Activated T-helper 1 cell treated with anti-CD3 and anti-CD28 coated beads, Interleukin-12 subunit alpha, Interleukin-12 subunit beta, Interleukin-2, Interleukin-4 antibody, amounts not matched to agents 30 ng/mL and 10 ng/mL and 1 ng/mL, durations not matched to agents 14 hours and 24 hours and 36 hours (primary cell): Measurements from ENCODE around the gene USP47. TPM values are rescaled to one million over a fixed set of nuclear protein-coding genes. Genes with fewer than 3 reads are reported as not detected.

Experiments
- DNase-seq: peaks from one replicate; pipeline ENCODE4 v3.0.0; 2021; ENCODE audit warnings: low spot score
- H3K27ac Mint-ChIP-seq: one replicate; pipeline ENCODE4 v1.8.0; 2021; ENCODE audit warnings: mild to moderate bottlenecking, mixed read lengths
- H3K27me3 Mint-ChIP-seq: one replicate; pipeline ENCODE4 v1.8.0; 2022; ENCODE audit warnings: mild to moderate bottlenecking, moderate library complexity, mixed read lengths; ENCODE audit not compliant: insufficient read depth
- H3K36me3 Mint-ChIP-seq: one replicate; pipeline ENCODE4 v1.8.0; 2021; ENCODE audit warnings: low read depth, mixed read lengths
- H3K4me1 Mint-ChIP-seq: one replicate; pipeline ENCODE4 v1.8.0; 2021; ENCODE audit warnings: low read depth, mixed read lengths
- H3K4me3 Mint-ChIP-seq: one replicate; pipeline ENCODE4 v1.8.0; 2021; ENCODE audit warnings: mild to moderate bottlenecking, moderate library complexity, mixed read lengths
- H3K9me3 Mint-ChIP-seq: one replicate; pipeline ENCODE4 v1.8.0; 2021; ENCODE audit warnings: mixed read lengths
- intact Hi-C: fragments of 100-400 bp; cut with micrococcal nuclease; formaldehyde crosslinking; loops from one replicate; pipeline ENCODE4 v1.15.1; 2024
- total RNA-seq: library from RNA; stranded (reverse); gene quantifications from 2 replicates; pipeline ENCODE4 v1.2.3, GENCODE V29; 2022

USP47 gene, protein sequence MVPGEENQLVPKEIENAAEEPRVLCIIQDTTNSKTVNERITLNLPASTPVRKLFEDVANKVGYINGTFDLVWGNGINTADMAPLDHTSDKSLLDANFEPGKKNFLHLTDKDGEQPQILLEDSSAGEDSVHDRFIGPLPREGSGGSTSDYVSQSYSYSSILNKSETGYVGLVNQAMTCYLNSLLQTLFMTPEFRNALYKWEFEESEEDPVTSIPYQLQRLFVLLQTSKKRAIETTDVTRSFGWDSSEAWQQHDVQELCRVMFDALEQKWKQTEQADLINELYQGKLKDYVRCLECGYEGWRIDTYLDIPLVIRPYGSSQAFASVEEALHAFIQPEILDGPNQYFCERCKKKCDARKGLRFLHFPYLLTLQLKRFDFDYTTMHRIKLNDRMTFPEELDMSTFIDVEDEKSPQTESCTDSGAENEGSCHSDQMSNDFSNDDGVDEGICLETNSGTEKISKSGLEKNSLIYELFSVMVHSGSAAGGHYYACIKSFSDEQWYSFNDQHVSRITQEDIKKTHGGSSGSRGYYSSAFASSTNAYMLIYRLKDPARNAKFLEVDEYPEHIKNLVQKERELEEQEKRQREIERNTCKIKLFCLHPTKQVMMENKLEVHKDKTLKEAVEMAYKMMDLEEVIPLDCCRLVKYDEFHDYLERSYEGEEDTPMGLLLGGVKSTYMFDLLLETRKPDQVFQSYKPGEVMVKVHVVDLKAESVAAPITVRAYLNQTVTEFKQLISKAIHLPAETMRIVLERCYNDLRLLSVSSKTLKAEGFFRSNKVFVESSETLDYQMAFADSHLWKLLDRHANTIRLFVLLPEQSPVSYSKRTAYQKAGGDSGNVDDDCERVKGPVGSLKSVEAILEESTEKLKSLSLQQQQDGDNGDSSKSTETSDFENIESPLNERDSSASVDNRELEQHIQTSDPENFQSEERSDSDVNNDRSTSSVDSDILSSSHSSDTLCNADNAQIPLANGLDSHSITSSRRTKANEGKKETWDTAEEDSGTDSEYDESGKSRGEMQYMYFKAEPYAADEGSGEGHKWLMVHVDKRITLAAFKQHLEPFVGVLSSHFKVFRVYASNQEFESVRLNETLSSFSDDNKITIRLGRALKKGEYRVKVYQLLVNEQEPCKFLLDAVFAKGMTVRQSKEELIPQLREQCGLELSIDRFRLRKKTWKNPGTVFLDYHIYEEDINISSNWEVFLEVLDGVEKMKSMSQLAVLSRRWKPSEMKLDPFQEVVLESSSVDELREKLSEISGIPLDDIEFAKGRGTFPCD (N-terminal part only)
- 52.0 and 54.8 TPM in 2 replicates for total RNA-seq

DNA sequence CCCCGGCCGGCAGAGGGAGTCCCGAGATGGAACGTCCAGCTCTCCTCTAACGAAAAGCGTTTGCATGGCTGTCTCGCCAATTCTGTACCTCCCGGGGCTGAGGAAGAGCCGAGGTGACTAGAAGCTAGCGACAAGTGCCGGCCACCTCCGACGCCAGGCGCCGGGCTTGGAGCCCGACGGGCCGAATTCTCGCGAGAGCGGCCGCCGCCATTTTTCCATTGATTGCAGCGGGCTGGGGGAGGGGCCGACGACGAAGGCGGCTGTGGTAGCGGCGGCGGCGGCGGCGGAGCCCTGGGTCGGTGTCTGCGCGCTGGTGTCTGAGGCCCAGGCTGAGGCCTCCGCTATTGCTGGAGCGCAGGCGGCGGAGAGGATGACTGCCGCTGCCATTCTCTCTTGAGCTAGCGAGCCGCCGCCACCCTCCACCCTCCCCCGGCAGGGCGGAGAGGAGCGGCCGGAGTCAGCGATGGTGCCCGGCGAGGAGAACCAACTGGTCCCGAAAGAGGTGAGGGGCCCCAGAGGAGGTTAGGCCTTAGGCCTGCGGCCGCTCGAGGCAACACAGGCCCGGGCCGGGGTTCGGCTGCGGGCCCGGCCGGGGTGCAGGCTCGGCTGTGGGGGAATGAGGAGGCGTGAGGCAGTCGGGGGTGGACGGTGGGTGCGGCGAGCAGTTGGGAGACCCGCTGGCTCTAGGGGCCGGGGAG lies at the start of gene USP47:
Gene USP47, plus strand, starts transcription at position 250 of the 698 bp plus-strand sequence. Its CDS starts 214 bp downstream, at position 464.
- peaks cover 2% of the 10 kb centered on the region for H3K36me3 Mint-ChIP-seq
- H3K9me3 Mint-ChIP-seq, result no peaks in the 10 kb centered on the region
- H3K4me1 Mint-ChIP-seq, result peaks cover 1% of the 10 kb centered on the region
- H3K27me3 Mint-ChIP-seq, result peaks cover 8% of the 10 kb centered on the region
- H3K27ac Mint-ChIP-seq, result peak within 1 kb of the TSS; percentile 59
- peak; percentile 90 for DNase-seq
- H3K4me3 Mint-ChIP-seq, result peak within 1 kb of the TSS; percentile 65
- intact Hi-C loops, result loop anchor here (1.0 to 10.0 kb wide), 16 partner anchors 7 to 1827 kb away; partner anchors contain the start of genes AMPD3, BMAL1, BTBD10 and CTR9

DNA sequence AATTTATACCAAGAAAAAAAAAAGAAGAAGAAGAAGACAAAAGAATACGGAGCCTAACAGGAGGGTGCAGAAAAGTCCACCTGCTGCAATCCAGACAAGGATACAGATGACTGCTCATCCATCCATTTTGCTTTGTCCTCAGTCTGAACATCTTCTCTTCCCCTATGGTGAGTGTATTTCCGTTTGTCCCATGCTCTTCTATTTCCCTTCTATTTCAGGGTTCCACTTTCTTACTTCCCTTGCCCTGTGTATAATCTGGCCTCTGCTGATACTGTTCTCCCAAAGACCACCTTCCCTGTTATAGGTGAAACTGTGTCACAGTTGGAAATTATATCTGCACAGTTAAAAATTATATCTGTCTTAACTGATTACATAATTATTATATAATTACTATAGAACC lies 48.7 kb upstream of the USP47 start:
- H3K4me1 Mint-ChIP-seq, result no peaks in the 10 kb centered on the region
- DNase-seq, result no peak
- no peak overlapping the region for H3K27ac Mint-ChIP-seq
- H3K36me3 Mint-ChIP-seq, result no peaks in the 10 kb centered on the region
- H3K27me3 Mint-ChIP-seq, result peaks cover 22% of the 10 kb centered on the region
- H3K4me3 Mint-ChIP-seq, result no peak overlapping the region
- no peaks in the 10 kb centered on the region for H3K9me3 Mint-ChIP-seq
- intact Hi-C loops, result no loop called here

DNA sequence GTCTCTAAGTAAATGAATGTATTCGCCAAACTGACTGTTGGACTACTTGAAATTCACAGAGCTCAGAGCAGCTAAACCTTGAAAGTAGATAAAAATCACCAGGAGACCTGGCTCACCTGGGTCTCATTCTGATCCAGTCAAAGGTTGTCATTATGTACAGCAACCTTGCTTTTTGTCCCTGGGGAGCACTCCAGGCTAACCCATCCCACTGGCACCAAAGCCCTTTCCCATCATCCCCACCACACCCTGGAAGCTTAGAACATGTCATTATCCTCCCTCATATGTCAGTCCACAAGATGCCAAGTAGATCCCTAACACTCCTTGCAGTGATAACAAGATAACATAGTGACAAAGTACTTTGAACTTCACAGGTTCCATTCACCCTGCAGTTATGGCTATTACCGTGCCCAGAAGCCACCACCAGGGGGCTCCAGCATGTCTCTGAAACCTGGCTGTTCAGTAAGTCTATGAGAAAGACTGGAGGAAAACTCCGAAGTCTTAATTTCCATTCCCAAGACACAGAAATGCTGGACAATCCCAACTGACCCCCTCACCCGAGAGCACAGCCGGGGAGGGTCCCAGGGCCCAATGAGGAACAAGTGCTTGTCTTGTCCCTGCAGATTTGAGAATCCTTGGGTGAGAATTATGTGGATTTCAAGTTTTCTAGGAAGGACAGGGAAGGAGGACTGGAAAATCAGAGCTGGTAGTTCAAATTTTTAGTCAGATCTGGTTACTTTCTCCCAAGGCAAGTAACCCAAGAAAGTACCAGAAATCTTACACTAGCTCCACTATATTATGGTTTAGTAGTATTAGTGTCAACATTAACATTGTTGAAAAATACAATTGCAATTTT lies 43.0 kb upstream of the USP47 start:
- Mint-ChIP-seq H3K27ac (no peak overlapping the region), H3K4me3 (no peak overlapping the region), H3K36me3 (no peaks in the 10 kb centered on the region), H3K4me1 (no peaks in the 10 kb centered on the region), H3K9me3 (no peaks in the 10 kb centered on the region), H3K27me3 (peaks cover 18% of the 10 kb centered on the region)
- intact Hi-C loops, result loop anchor here (1.0 to 5.0 kb wide), 4 partner anchors 50 to 245 kb away; no protein-coding TSS in a partner anchor
- DNase-seq, result peak; percentile 30

DNA sequence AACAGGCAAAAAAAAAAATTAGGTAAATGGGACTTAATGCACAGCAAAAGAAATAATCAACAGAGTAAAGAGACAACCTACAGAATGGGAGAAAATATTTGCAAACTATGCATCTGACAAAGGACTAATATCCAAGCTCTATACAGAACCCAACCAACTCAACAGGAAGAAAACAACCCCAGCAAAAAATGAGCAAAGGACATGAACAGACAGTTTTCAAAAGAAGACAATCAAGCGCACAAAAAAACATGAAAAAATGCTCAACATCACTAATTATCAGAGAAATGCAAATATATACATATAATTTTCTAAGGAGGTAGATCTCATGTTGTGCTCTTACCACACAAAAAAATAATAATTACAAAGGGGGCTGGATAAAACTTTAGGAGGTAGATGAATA lies 36.5 kb upstream of the USP47 start:
- DNase-seq, result no peak
- no peaks in the 10 kb centered on the region for H3K9me3 Mint-ChIP-seq
- H3K4me1 Mint-ChIP-seq, result no peaks in the 10 kb centered on the region
- intact Hi-C loops, result no loop called here
- peaks cover 29% of the 10 kb centered on the region for H3K27me3 Mint-ChIP-seq
- no peak overlapping the region for H3K4me3 Mint-ChIP-seq
- H3K36me3 Mint-ChIP-seq, result no peaks in the 10 kb centered on the region
- no peak overlapping the region for H3K27ac Mint-ChIP-seq

DNA sequence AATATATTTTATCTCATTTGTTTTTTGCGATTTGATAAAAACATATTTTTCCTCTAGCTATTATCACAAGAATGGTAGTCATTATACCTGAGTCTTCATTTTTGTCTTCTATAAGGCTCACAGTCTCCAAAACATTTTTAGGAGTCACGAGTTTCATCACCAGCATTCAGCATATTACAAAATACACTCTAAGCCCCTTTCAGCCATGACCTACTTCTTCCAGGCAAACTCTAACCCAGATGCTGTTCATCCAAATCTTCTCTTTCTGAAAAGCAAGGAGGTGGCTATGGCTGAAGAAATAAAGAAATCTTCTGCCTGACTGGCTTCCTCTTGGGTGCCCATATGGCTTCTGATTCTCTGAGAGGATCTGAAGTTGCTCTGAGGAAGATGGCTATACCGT lies 35.7 kb upstream of the USP47 start:
- no peak overlapping the region for H3K27ac Mint-ChIP-seq
- H3K9me3 Mint-ChIP-seq, result no peaks in the 10 kb centered on the region
- no peak overlapping the region for H3K4me3 Mint-ChIP-seq
- no peak for DNase-seq
- H3K36me3 Mint-ChIP-seq, result no peaks in the 10 kb centered on the region
- no peaks in the 10 kb centered on the region for H3K4me1 Mint-ChIP-seq
- peaks cover 29% of the 10 kb centered on the region for H3K27me3 Mint-ChIP-seq
- intact Hi-C loops, result no loop called here

DNA sequence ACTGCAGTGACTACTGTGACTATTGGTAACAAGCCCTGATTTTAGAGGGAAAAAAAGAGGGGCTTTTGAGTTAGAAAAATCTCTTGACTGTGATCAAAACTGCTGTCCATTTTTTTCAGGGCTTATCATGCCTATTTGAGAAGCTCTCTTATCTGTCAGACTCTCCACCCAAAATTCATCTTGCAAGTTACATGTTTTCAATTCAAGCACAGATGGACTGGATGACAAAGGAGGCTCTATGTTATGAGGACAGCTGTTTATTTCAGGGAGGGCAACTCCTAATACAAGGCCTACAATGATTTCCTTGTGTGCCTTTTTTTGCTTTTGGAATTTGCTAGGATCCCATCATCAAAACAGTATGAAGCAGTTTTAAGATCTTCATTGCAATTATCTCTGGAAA lies 35.2 kb upstream of the USP47 start:
- Mint-ChIP-seq H3K27ac (no peak overlapping the region), H3K4me1 (no peaks in the 10 kb centered on the region), H3K9me3 (no peaks in the 10 kb centered on the region), H3K36me3 (no peaks in the 10 kb centered on the region), H3K4me3 (no peak overlapping the region), H3K27me3 (peaks cover 29% of the 10 kb centered on the region)
- DNase-seq, result no peak
- intact Hi-C loops, result no loop called here

DNA sequence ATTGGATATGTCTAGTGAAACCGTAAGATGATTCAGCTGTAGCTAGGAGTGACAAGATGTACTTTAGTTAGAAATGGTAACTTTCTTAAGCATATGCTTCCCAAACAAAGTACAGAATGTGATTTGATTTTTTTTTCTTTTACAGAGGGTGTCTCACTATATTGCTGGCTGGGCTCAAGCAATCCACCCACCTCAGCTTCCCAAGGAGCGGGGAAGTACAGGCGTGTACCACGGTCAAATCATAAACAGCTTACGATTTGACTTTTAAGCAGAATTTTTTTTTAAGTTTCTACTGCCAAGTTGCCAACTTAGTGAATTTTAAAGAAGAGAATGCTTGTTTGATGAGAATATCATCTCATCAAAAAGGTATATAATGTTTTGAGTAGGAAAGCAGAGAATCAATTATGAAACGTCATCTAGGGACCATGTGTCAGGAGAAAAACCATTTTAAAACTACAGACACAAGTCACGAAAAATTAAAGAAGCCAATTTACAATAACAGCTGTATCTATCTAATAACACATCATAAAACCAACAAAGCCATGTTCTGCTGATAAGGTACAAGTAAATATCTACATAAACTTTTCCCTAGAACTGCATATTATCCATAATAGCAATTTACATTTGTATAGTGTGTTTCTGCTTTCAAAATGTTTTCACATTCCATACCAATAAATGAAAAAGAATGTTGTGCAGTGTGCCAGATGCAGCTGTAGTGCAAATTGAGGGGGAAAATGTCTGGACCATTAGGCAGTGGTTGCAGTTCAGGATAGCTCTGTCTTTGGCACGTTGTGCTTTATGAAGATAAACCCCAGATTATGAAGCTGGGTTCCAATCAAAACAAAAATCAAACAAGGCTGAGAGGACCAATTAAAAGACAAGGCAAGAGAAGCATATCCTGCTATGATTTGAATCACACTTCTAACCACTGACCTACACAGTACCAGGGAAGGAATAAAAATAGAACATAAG lies 33.7 kb upstream of the USP47 start:
- no peak overlapping the region for H3K4me3 Mint-ChIP-seq
- intact Hi-C loops, result no loop called here
- H3K36me3 Mint-ChIP-seq, result no peaks in the 10 kb centered on the region
- no peak for DNase-seq
- no peaks in the 10 kb centered on the region for H3K4me1 Mint-ChIP-seq
- H3K27me3 Mint-ChIP-seq, result peaks cover 26% of the 10 kb centered on the region
- H3K9me3 Mint-ChIP-seq, result no peaks in the 10 kb centered on the region
- H3K27ac Mint-ChIP-seq, result no peak overlapping the region

DNA sequence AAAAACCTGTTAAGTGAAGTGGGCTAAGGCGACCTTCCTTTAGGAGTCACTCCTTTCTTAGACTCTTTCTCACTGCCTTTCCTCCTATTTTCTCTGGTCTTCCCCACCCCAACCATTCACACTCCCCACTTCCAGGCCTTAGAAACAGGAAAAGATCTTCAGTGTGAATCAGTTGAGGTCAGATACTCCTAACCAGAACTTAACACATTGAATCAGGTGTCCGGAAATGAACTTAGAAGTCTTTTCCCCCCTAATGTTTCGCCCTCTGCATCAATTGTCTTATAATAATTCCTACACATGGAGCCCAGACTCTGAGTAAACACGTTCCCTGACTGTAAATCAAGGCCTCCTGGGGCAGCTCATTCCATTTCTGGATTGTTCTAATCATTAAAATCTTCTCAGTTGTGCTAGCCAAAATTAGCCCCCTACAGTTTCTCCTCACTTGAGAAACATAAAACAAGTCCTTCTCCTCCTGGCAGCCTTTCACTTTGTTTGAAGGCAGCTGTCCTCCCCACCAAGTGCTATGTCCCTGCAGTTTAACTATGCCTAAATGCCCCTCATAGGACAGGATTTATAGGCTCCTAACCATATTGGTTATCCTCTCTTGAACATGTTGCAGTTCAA lies 32.7 kb upstream of the USP47 start:
- H3K27me3 Mint-ChIP-seq, result peaks cover 20% of the 10 kb centered on the region
- no peaks in the 10 kb centered on the region for H3K9me3 Mint-ChIP-seq
- DNase-seq, result no peak
- intact Hi-C loops, result no loop called here
- no peak overlapping the region for H3K27ac Mint-ChIP-seq
- no peaks in the 10 kb centered on the region for H3K36me3 Mint-ChIP-seq
- no peak overlapping the region for H3K4me3 Mint-ChIP-seq
- no peaks in the 10 kb centered on the region for H3K4me1 Mint-ChIP-seq

DNA sequence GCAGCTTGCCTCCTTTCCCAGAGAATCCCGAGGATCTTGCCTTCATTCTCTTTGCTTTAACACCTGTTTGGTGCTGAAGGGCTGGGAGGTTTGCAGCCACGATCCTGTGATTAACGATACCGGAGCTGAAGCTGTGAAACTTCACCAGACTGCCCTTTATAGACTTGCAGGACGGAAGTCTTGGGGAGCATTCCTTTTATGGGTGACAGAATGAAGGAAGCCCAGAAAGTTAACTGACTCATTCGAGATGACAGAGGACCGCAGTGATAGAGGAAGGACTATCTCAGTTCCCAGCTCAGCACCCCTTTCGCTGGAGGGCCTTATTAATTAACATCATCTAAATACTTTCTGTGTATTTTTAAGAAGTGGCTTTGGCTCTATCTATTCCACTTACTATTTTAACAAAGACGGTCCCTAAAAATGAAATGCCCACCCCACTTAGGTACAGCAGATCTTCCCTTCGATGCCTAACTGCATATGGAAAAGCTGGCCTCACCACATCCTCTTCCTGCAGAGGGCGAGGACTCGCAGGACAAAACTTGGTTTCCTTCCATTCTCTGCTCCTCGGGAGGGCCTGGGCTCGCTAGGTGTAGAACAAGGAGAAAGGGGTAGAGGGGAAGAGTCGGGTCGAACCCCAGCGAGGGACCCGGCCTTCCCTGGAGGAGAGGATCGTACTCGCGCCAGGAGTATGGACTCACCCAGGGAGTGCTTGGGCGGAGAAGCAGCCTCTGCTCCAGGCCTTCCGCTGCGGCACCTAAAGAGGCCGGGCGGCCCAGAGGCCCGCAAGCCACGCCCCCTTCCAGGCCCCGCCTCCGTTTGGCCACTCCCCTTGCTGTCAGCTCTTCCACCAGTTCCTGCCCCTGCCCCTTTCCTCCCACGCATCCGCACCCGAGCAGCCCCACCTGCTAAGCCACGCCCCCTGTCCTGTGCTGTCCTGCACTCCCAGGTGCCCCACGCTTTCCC lies 30.7 kb upstream of the USP47 start:
- H3K4me1 Mint-ChIP-seq, result no peaks in the 10 kb centered on the region
- no peak overlapping the region for H3K27ac Mint-ChIP-seq
- H3K27me3 Mint-ChIP-seq, result peaks cover 12% of the 10 kb centered on the region
- intact Hi-C loops, result no loop called here
- no peaks in the 10 kb centered on the region for H3K9me3 Mint-ChIP-seq
- no peaks in the 10 kb centered on the region for H3K36me3 Mint-ChIP-seq
- H3K4me3 Mint-ChIP-seq, result no peak overlapping the region
- no peak for DNase-seq
